Measurements from ENCODE around the gene THBS2.

The THBS2 gene

DNA sequence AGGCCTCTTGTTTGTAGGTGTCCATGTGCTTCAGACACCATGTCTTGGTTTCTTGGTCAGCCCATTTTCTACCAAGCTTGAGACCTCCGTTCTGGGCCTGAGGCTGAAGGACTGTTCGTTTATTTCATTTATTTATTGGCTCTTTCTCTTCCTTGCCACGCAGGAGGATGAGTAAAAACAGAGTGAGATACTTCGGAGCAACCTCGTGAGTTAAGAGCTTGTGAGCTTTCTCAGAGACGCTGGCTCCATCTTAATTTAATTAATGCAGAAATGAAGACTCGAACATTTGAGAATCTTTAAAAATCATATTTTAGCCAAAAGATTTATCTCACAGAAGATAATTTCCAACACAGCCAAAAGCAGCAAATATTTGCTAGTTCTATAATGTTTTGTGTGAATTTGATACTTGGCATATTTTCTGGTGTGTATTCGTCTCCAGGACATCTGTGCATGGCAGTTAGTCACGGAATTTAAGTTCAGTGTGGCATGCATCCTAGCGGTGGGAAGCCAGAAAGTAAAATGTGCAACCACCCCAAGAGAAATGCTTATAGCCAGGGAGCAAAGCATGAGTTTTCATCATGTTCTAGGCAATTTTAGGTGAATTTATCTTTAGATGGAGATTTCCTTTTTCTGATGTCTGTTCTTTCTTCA is 76.0 kb downstream of the THBS2 start:
- no peak for DNase-seq

DNA sequence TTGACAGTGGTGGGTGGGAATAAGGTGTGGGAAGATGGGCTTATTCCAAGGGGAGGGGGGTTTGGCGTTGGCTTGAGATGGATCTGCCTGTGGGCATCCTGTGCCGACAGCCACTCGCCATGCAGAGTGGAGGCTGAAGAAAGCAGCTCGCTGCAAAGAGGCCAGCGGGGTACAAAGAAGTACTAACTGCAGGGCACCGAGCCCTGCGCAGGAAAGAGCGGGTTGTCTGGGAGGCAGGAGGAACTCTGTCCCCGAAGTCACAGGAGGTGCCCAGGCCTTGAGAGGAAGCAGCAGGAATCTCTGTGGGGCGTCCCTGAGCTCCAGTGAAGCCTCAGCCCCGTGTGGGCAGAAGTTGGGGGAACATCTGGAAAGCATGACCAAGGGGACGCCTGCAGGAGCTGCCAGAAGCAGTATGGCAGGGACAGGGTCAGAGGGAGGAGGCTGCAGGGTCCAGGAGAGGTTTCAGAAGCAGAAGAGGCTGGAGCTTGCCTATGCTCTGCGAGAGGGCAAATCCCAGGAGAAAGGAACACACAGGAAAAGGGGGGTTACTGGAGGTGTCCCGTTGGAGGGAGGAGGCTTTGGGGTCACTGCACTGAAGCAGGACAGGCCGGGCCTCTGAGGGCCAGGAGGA is 77.2 kb downstream of the THBS2 start:
- no peak for DNase-seq

- DNase-seq, result no peak
Observed at GRCh38 chr6:169175360-169175887, 78.2 kb downstream of the THBS2 start.

GRCh38 chr6:169174516-169175359 is 78.9 kb downstream of the THBS2 start:
- no peak for DNase-seq

- no peak for DNase-seq
Observed at GRCh38 chr6:169173532-169174268, 79.9 kb downstream of the THBS2 start.

GRCh38 chr6:169172946-169173345 is 80.7 kb downstream of the THBS2 start:
- no peak for DNase-seq

DNA sequence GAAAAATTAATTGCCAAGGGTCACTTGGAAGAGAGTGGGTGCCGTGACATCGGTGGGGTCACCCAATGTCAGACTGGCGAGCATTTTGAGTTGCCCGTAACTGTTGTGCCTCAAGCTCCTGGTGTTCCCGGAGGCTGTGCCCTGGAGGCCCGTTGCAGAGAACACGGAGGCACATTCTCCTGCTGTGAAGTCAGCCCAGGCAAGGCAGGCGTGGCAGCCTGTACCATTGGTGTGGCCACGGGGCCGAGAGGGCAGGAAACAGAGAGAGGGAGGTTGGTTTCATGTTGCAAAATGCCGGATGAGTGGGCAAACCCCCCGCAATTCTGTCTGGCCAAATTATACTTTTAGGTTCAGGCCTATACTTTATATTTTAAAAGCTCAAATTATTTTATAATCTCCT is 81.2 kb downstream of the THBS2 start:
- no peak for DNase-seq

- DNase-seq, result no peak
Observed at GRCh38 chr6:169171951-169172350, 81.7 kb downstream of the THBS2 start.

DNA sequence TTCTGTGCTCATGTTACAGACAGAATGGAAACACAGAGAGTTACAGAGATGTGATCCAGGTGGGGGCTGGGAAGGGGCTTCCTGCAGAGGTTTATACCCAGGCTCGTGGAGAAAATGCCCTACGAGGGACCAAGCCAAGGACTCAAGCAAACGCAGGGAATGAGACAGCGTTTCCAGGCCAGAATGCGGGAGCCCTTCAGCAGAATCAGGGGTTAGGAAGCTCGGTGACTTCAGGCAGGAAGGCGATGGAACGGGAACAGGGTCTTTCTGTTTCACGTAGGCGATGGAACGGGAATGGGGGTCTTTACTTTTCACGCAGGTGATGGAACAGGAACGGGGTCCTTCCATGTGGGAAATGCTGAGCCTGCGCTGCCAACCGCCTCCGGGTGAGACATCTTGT is 82.6 kb downstream of the THBS2 start:
- DNase-seq, result no peak

GRCh38 chr6:169170583-169170955 is 83.1 kb downstream of the THBS2 start:
- DNase-seq, result no peak

DNA sequence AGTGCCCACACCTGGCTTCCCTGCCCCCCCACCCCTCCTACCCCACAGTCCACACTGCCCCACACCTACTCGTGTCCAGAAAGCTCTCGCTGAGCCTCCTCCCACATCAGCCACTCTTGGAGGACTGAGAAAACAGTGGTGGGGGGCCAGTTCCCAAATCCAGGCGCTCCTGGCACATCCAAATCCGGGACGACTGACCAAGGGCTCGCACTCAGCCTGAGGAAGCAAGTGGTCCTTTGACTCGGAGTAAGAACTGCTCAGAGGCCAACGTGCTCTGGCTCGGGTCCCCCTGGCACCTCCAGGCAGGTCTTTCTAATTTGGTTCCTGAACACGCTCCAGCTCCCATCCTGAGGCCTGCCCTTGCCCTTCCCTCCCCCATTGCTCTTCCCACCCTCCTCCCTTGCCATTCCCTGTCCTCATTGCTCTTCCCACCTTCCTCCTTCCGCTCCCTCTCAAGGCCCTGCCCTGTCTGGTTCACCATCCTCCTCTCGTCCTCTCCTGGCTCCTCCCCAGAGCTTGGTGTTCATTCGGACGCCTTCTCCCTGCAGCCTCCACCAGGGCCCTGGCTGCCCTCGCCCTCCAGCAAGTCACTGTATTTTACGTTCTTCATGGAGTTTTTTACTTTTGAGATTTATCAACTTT is 83.6 kb downstream of the THBS2 start:
- no peak for DNase-seq

DNA sequence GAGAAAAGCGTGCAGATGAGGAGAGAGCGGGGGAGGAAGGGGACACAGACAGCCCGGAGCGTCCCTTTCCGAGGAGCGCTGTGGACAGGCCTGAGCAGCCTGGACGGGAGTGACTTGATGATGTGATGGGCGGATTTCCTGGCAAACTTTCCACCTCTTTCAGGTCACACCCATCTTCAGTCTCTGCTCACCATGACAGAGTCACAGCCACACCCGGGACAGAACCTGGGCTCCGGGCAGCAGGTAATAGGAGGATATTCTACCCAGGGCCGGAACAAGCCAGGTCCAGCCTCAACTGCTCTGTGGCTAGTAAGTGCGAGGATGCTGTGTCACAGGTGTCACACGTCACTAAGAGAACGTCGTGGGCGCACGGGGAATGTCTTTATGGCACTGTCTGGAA is 84.3 kb downstream of the THBS2 start:
- DNase-seq, result no peak

DNA sequence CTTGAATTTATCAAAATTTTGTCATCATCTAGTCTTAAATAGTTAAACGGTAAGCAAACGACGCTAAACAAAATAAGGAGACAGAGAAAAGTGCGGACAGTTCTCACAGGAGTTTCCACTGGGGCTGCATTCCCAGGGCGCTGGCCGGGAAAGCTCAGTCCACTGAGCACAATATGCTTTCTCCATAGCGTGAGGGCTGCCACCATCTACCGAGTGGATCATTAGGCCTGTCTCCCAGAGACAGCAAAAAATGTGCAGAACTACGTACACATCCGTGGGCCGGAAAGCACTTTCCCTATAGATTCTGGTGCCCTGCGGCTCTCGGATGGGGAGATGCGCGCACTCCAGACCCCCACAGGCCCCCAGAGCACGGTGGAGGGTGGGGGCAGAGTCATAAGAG is 84.9 kb downstream of the THBS2 start:
- no peak for DNase-seq

GRCh38 chr6:169168302-169168630 is 85.4 kb downstream of the THBS2 start:
- no peak for DNase-seq

DNA sequence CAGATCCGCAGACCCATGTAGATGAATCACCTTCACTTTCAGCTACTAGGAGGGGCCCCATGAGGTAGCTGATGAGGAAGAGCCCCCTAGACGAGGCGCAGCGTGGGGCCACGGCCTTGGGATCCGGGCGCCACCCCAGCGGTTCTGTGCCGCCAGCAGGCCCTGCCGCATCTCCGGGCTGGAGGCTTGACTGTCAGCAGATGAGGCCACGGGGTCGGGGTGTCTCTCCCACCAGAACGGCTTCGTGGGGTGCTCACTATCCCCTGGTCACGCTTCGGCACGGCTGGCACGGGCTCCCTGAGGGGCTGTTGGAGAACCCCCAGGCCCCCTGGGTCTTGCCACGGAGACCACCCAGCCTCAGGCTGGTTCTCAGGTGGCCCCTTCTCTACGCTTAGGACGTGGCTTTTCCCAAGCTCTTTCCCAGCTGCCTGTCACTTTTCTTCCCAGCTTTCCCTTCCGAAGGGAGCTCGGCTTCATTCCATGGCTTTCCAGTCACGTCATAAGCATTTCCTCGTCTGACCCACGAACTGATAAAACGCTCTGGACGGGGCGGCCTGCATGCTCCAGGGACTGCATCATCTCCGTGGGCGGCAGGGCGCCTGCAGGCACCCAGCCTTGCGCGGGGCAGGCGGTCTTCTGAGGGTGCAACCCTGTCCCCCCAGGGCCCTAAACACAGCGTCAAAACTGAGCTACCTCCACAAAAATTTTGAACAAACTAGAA is 85.9 kb downstream of the THBS2 start:
- DNase-seq, result no peak

- no peak for DNase-seq
Observed at GRCh38 chr6:169166896-169167580, 86.6 kb downstream of the THBS2 start.
